HG03521 (cell line): ENCODE data around the gene DERA.

Experiments used
- ATAC-seq: cut with Tn5 transposase; IDR thresholded peaks from one replicate; pipeline ENCODE4 v1.9.1; 2021; ENCODE audit warnings: mild to moderate bottlenecking, moderate library complexity; ENCODE audit not compliant: unreplicated experiment

DERA gene

GRCh38 chr12:16062611-16063010 lies 151.5 kb downstream of the DERA start:
- no peak for ATAC-seq

- ATAC-seq, result no peak
These were observed 152.6 kb downstream of the DERA start for GRCh38 chr12:16063726-16064125.

- no peak for ATAC-seq
These were observed 159.0 kb downstream of the DERA start for GRCh38 chr12:16070113-16070512.

- ATAC-seq, result no peak
These were observed 161.5 kb downstream of the DERA start for GRCh38 chr12:16072678-16073077.

GRCh38 chr12:16074894-16075293 lies 163.8 kb downstream of the DERA start:
- ATAC-seq, result no peak

- ATAC-seq, result no peak
These were observed 164.8 kb downstream of the DERA start for GRCh38 chr12:16075887-16076286.

- peak; percentile 78 for ATAC-seq
These were observed 165.4 kb downstream of the DERA start for GRCh38 chr12:16076557-16076956.

- ATAC-seq, result no peak
These were observed 165.9 kb downstream of the DERA start for GRCh38 chr12:16076970-16077522.

GRCh38 chr12:16086462-16086861 lies 175.3 kb downstream of the DERA start:
- ATAC-seq, result no peak

GRCh38 chr12:16086942-16087341 lies 175.8 kb downstream of the DERA start:
- ATAC-seq, result no peak
